GM13977 (cell line): Measurements from ENCODE around the gene MRPS15.

ENCODE experiments used
- DNase-seq: peaks from one replicate; pipeline ENCODE4 v3.0.0; 2012; ENCODE audit warnings: low spot score
- in situ Hi-C: fragments of 300-500 bp; cut with MboI; formaldehyde crosslinking; loops from one replicate; pipeline ENCODE4 v1.12.0; 2022; ENCODE audit warnings: low sequenced_read_pairs, low pct_unique_long_range_greater_than_20kb, mixed read lengths, inconsistent platforms; ENCODE audit not compliant: unreplicated experiment
- TF ChIP-seq, protein P1 (sequence below): IDR thresholded peaks from 2 replicates; pipeline ENCODE4 v1.5.1; 2012; ENCODE audit warnings: mild to moderate bottlenecking, control low read depth; ENCODE audit not compliant: insufficient read depth; ENCODE audit errors: extremely low read depth, missing control alignments

The MRPS15 gene

DNA sequence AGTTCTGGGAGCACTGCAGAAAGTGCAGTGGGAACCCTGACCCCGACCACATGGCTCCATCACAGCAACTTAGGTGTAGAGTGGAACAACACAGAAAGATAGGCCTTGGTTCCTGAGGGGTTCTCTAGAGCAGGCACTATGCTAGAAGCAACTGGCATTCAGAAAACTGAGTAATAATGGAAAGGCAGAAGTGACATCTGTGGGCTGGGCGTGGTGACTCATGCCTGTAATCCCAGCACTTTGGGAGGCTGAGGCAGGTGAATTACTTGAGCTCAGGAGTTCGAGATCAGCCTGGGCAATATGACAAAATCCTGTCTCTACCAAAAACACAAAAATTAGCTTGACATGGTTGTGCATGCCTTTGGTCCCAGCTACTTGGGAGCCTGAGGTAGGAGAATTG, 5.3 kb downstream of the MRPS15 start:
- TF ChIP-seq, protein P1, sequence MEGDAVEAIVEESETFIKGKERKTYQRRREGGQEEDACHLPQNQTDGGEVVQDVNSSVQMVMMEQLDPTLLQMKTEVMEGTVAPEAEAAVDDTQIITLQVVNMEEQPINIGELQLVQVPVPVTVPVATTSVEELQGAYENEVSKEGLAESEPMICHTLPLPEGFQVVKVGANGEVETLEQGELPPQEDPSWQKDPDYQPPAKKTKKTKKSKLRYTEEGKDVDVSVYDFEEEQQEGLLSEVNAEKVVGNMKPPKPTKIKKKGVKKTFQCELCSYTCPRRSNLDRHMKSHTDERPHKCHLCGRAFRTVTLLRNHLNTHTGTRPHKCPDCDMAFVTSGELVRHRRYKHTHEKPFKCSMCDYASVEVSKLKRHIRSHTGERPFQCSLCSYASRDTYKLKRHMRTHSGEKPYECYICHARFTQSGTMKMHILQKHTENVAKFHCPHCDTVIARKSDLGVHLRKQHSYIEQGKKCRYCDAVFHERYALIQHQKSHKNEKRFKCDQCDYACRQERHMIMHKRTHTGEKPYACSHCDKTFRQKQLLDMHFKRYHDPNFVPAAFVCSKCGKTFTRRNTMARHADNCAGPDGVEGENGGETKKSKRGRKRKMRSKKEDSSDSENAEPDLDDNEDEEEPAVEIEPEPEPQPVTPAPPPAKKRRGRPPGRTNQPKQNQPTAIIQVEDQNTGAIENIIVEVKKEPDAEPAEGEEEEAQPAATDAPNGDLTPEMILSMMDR: no peak
- no peak for DNase-seq
- in situ Hi-C loops: no loop called here

DNA sequence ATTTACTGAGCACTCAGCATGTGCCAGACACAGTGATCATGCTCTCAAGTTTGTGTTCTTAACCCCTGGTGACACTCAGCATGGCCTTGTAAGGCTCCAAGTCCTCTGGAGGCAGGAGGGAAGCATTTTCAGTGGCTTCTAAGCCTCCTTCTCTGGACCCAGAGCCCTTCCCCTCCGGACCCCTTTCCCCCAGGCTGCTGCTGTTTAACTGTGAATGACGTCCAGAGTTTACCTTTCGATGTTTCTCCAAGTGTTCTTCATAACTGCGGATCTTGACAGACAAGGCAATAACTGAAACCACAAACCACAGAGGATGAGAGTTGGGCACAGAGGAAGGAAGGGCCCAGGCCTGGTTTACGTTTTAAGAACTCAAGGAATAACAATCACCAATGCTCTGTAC, 6.5 kb downstream of the MRPS15 start:
- in situ Hi-C loops: no loop called here
- DNase-seq: no peak
- TF ChIP-seq, protein P1: no peak

DNA sequence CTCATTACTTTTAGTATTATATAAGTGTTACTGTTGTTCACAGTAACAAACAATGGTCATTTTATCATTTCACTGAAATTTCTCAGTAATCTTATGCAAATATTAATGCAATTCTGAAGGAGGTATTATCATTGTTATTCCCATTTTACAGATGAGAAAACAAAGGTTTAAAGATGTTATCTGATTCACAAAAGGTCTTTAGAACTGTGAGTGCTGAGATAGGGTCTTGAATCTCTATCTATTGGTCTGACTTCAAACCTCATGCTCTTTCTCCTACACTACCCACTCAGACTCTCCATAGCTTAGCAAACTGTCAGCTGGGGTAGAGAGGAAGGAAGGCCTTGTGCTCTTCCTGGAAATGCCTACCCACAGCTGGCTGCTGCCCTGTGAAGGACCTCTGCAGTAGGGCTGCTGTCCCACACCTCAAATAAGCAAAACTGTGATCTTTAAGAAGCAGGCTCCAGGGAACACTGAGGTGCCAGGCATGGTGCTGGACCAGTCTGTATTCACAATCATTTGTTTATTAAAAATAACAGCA, 7.7 kb downstream of the MRPS15 start:
- in situ Hi-C loops: no loop called here
- no peak for DNase-seq
- TF ChIP-seq, protein P1: no peak

DNA sequence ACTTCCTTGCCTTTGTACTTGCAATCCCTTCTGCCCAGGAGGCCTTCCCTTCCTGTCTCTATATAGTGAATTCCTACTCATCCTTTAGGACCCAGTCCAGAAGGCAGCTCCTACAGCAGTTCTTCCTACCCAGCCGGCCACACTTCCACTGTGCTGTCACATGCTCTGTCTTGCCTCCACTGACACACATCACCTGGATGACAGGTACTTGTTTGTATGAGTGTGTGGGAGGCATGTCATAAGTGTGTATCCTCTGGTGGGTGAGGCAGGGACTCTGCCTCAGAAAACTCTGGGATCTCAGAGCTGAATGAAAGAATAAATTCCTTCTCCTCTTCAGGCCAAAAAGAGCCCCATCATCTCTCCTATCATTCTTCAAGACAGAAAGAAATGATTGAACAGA, 8.8 kb downstream of the MRPS15 start:
- in situ Hi-C loops: no loop called here
- TF ChIP-seq, protein P1: no peak
- DNase-seq: no peak

DNA sequence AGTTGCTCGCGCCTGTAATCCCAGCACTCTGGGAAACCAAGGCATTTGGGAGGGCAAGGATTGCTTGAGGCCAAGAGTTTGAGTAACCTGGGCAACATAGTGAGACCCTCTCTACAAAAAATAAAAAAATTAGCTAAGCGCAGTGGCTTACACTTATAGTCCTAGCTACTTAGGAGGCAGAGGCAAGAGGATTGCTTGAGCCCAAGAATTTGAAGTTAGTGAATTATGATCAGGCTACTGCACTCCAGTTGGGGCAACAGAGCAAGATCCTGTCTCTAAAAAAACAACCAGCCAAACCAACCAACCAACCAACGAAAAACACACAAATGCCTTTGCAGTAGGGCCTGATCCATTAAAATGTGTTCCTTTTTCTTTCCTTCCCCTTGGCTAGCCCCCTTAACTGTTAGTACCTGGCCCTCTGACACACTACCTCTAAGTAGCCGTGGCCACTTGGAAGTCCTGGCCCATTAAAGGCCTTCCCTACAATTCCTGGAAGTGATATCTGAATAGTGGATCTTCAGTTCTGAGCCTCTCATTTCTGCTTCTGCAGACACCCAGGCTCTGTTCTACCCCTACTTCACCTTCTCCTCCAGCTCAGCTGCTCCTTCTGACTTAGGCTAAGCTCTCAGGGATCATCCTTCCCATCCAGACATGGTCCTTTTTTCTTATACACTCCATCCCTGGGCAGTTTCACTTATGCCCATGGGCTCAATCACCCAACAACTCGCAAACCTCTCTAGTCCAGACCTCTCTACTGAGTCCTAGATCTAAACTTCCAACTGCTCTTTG, 10.4 kb downstream of the MRPS15 start:
- TF ChIP-seq, protein P1: no peak
- no peak for DNase-seq
- in situ Hi-C loops: no loop called here

DNA sequence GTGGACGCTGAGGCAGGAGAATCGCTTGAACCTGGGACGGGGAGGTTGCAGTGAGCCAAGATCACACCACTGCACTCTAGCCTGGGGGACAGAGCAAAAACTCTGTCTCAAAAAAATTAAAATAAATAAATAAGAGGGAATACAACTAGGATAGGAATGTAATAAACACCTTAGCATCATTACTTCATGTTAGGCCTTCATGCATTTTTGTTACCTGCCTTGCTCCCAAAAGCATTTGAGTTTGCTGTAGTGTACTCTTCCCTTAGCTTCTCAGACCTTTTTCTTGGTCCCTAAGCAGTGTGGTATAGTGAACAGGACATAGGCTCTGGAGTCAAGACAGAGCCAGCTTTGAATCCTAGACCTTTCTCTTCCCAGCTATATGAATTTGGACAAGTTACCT, 11.1 kb downstream of the MRPS15 start:
- TF ChIP-seq, protein P1: no peak
- DNase-seq: no peak
- in situ Hi-C loops: no loop called here

DNA sequence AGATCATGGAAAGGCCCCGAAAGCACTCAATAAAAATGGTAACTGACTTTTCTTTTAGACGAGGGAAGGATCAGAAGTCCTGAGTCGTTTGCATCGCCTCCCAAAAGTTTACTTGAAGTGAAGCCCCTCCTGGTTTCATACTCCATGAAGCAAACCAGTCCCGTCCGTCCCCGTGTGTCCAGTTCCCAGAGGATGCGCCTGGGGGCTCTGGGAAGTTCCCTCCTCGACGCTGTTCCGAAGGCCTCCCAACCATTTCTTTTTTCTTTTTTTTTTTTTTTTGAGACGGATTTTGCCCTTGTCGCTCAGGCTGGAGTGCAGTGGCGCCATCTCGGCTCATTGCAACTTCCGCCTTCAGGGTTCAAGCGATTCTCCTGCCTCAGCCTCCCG, 13.3 kb downstream of the MRPS15 start:
- TF ChIP-seq, protein P1: no peak
- in situ Hi-C loops: no loop called here
- DNase-seq: no peak
